Transverse colon (tissue), 4 donors: ENCODE measurements around the gene UBE2M.

Experiments used
- EP300 ChIP-seq: sonication (generic); formaldehyde crosslinking; IDR thresholded peaks from one replicate; pipeline ENCODE4 v1.6.1; 2017; ENCODE audit warnings: antibody characterized with exemption, low read depth
- POLR2A ChIP-seq: fragments of 450-650 bp; IDR thresholded peaks from one replicate; pipeline ENCODE4 v1.6.1; 2016; ENCODE audit warnings: antibody characterized with exemption, mild to moderate bottlenecking, moderate library complexity
- POLR2AphosphoS5 ChIP-seq, 3 donors: sonication (generic); formaldehyde crosslinking; IDR thresholded peaks; one replicate each; pipeline ENCODE4 v1.6.1; 2016; ENCODE audit warnings: antibody characterized with exemption in 3 of 3
- TF ChIP-seq, protein P1 (sequence below), 5 experiments: fragments of 200-600 bp in 3 of 5; fragments of 450-650 bp in 2 of 5; sonication (generic) in 3 of 5; IDR thresholded peaks; 1 replicate in 2 of 5; 2 replicates in 3 of 5; pipeline ENCODE4 v1.5.1; 2016 to 2017; ENCODE audit warnings: antibody characterized with exemption in 5 of 5, inconsistent platforms in 3 of 5, mild to moderate bottlenecking in 2 of 5, moderate library complexity in 1 of 5

DNA sequence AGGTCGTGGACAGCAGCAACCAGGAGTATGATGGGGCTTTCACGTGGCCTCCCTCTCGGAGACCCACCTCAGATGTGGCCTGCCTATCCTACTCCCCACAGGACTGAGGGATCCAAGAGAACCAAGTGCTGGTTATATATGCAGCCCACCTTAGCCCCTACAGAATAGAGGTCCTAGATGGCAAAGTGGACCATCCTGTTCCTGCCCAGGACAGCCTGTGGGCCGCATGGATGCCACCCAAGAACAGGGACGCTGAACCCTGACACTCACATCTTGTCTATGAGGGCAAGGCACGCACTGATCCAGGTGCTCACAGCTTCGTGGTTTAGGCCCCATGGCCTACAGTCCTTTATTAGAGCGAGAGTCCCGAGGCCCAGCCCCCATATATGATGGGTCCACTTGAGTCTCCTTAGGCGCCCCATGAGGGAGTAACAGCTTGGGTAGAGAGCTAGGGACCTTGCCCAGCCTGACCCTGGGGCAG is 45.2 kb downstream of the UBE2M start:
- TF ChIP-seq EP300 (no peak), POLR2AphosphoS5 (IDR thresholded peaks at IDR 0.05) (no peak), POLR2A (no peak)
- TF ChIP-seq, protein P1, sequence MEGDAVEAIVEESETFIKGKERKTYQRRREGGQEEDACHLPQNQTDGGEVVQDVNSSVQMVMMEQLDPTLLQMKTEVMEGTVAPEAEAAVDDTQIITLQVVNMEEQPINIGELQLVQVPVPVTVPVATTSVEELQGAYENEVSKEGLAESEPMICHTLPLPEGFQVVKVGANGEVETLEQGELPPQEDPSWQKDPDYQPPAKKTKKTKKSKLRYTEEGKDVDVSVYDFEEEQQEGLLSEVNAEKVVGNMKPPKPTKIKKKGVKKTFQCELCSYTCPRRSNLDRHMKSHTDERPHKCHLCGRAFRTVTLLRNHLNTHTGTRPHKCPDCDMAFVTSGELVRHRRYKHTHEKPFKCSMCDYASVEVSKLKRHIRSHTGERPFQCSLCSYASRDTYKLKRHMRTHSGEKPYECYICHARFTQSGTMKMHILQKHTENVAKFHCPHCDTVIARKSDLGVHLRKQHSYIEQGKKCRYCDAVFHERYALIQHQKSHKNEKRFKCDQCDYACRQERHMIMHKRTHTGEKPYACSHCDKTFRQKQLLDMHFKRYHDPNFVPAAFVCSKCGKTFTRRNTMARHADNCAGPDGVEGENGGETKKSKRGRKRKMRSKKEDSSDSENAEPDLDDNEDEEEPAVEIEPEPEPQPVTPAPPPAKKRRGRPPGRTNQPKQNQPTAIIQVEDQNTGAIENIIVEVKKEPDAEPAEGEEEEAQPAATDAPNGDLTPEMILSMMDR (IDR thresholded peaks at IDR 0.05): no peak
